Putamen (tissue), 1 donor: ENCODE data around the gene ZPLD1.

Source experiments
- DNase-seq: peaks from one replicate; pipeline ENCODE4 v3.0.0-alpha.2; 2016; ENCODE audit warnings: low spot score

ZPLD1 gene

DNA sequence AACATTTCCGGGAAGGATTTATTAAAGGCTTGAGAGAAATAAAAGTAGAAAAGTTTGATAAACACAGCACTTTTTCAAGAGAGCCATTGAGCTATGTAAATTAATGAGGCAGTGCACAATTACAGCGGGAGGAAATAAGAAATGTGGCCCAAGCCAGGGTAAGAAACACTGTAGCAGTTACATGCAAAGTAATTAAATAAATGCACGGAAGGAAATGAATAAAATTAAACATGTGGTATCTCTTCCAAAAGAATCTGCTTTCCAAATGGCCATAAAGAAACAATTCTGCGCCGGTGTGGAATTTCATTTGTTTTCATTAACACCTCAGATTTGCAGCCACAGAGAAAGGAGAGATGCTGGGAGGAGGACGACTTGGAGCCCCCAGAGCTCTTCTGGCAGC, 35.3 kb downstream of the ZPLD1 start:
- no peak for DNase-seq

DNA sequence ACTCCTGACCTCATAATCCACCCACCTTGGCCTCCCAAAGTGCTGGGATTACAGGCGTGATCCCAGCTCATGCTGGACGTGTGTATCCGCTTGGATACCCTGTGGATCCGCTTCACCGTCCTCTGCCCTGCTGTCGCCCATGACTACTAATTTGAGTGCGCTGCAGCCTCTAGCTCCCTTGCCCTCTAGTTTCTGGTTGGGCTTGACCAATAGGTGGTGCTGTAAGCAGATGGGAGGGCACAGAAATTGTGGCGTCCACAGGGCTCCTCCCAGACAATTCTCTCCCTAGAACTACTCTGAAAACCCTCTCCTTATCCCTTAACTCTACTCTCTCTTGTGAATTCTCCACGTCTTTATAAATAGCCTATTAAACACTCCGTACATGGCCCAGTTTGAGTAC, 36.2 kb downstream of the ZPLD1 start:
- DNase-seq, result no peak

DNA sequence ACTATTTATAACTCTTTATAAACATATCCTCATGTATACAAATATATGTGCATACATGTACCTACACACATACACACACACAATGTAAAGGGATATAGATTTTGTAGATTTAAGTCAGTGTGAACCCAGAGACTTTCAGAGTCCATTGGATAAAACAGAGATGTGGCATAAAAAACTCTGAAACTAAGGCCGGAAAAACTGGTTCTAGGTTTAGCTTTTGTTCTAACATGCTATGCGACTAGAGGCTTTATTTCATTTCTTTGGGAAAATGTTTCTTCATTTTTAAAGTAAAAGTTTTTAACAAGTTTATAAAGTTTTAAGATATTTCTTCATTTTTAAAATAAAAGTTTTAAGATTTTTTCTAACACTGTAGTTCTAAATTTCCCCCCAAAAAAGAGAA, 36.7 kb downstream of the ZPLD1 start:
- DNase-seq, result no peak

DNA sequence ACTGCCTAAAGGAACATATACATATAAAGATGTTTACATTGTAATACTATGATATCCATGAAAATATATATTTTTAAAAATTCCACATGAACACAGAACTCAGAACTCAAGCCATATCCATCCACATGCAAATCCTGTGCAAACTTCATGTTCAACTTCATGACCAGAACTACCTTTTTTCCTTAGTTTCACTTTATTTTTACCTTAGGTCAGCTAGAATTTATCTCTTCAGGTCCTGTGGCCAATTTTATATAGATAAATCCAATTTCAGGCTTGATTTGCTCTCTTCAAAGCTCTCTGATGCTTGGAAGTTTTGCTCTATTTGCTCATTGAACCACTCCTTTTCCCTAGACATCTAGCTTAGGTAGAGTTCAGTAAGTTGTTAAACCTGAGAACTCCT, 38.8 kb downstream of the ZPLD1 start:
- no peak for DNase-seq

DNA sequence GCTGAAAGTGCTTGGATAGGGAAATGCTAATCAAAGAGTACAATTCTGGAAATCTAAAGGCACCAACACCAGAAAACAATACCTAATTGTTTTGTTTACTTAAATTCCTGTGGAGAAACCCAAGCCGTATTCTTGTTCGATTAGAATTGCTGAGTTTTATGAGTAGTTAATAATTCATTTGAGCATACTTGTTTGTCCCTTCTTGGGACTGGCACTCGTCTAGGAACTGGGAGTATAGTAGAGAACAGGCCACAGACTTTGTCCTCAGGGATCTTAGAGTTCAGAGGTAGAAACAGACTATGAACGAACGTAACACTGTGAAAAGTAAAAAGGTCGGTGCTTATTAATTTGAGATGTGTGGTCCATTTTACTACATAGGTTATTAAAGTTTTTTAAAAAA, 39.4 kb downstream of the ZPLD1 start:
- DNase-seq, result no peak

DNA sequence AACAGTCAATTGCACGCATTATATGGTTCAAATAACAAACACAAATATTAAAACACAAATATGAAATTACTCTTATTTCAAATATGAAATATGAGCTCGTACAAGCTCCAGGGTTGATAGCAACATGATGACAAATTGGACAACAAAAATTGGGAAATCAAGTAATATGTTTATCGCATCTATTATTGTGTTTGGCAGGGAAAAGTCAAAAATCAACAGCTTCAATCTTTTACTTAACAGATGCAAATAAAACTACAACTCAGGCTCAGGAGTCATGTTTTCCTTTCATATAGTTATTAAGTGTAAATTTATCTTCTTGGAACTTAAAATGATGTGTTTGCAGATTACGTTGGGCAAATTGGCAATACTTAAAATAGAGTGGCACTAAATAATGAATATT, 41.4 kb downstream of the ZPLD1 start:
- DNase-seq, result no peak

DNA sequence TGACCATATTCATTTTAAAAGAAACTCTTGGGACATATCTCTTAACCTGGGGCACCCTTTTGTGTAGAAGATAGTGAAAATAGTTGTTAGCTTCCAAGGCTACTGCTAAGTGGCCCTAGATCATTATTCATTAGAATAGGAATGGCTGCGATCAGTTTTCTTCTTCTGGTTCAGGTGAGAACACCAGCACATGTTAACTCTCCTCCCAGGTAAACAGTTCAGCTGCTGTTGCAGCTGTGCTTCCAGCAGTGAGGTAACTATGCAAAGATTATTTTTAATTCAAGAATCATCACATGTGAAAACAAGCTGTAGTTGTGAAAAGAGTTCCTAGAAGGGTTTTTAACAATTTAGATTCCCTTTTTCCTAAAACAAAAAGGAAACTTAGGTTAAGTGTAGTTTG, 43.3 kb downstream of the ZPLD1 start:
- DNase-seq, result no peak

DNA sequence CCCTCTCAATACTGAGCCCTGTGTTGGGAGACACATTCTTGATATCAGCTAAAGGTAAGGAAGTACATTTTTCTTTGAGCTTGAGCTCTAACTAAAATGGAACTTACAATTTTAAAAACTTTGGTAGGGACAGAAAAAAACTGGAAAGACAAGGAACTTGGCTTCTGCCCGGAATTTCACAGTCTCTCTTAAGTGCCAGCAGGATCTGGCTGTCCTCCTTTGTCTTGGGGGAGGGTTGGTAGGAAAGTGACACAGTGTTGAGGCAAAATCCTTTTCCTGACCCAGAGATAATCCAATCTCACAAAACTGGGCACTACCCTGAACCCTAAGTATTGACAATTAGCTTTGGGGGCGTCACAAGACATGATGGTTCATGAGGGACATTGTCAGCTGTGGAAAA, 45.3 kb downstream of the ZPLD1 start:
- DNase-seq, result no peak

DNA sequence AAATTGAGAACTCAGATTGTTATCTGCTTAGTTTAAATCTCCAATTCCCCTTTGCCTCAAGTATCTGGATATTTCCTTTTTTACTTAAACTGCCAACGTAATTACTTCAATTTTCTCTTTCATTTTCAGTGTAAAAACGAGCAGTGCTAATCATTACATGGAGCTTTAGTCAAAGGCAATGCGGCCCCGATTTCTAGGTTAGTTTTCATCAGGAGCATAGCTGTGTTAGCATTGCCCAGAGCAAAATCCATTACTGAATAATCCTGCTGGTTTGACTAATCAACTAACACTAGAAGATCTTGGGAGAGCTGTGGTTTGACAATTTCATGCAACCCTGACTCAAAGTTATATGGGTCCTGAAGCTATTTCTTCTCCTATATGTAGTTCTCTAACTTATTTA, 46.2 kb downstream of the ZPLD1 start:
- no peak for DNase-seq

DNA sequence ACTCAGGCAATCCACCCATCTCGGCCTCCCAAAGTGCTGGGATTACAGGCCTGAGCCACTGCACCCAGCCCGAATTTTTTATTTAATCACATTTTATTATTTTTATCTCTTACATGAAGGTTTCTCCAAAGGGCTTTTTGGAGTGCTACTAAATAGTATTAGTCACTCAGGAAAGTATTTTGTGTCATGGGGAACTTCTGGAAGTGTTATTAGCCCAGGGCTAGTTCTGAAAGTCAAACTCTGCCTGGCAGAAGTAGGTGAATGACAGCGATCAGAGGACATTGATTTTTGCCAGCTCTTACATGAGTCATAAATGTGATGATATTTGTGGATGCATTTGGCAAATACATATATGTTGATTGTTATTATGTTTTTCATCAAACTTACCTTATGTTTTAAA, 48.7 kb downstream of the ZPLD1 start:
- DNase-seq, result no peak

DNA sequence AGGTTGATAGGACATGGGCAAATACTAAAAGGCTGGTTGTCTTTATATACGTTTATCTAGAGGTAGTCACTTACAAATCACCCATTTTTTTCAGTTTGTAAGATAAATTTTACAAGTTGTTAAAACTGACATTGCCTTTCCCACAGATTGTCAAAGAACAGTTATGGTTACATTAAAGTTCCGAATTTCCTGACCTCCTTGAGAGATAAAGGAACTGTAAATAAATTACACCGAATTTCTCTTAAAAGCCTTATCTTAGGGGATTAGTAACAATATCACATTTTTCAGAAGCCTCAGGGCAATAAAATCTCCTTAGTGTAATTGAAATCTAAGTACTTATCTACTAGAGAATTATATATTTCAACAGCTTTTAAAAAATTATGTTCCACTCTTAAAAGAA, 49.5 kb downstream of the ZPLD1 start:
- DNase-seq, result no peak

DNA sequence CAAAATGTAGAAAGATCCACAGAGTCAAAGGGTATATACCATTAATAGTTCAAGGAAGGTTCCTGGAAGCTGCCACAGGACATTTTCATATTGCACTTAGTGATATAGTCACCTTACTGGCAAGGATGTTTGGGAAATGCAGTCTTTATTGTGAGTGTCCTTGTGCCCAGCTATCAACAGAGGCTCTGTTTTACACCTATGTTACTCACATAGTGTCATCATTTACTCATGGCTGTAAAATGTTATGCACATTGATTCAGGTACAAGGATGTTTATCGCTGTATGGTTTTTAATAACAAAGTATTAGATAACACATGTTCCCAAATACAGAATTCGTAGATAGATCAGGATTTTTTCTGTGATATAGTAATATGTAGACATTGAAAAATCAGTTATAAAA, 50.9 kb downstream of the ZPLD1 start:
- no peak for DNase-seq

DNA sequence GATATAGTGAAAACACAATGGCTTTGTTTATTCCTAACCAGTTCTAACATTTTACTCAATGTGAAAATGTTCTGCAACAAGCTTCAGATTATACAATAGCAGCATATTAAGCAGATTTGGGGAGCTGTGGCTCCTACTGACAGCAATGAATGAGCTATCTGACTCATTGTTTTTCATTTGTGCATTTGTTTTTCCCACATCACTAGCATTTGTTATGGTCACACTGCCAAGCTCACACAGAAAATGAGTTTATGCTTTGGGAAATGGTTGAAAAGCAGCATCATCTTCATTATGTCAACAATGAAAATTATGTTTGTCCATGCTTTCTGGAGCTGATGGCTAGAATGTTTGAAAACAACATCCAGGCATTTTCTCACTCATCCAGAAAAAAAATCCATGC, 53.5 kb downstream of the ZPLD1 start:
- no peak for DNase-seq

DNA sequence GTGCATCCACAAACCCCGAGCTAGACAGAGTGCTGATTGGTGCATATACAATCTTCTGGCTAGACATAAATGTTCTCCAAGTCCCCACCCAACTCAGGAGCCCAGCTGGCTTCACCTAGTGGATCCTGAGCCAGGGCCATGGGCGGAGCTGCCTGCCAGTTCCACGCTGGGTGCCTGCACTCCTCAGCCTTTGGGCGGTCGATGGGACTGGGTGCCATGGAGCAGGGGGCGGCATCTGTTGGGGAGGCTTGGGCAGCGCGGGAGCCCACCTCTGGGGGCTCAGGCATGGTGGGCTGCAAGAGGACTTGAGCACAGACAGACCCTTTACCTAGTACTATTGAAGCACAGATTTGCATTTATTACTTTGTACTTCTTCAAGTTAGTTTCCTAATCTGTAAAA, 57.5 kb downstream of the ZPLD1 start:
- DNase-seq, result no peak

DNA sequence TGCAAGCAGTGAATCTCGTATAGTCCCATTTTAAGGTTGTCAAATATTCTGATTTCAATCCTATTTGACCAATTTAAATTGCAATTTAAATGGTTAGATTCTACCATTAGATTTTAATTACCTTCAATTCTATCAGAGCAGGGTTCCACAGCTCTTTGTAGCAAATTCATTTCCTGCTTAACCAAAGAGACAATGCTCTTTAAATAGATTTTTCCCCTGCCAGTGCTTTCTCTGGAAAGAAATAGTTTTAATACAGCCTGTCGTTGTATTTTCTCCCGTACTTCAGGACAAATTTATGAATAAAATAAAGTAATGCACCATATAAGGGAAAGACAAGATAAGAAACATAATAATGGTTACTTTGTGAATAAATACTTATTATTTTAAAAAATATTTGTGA, 62.8 kb downstream of the ZPLD1 start:
- DNase-seq, result no peak

DNA sequence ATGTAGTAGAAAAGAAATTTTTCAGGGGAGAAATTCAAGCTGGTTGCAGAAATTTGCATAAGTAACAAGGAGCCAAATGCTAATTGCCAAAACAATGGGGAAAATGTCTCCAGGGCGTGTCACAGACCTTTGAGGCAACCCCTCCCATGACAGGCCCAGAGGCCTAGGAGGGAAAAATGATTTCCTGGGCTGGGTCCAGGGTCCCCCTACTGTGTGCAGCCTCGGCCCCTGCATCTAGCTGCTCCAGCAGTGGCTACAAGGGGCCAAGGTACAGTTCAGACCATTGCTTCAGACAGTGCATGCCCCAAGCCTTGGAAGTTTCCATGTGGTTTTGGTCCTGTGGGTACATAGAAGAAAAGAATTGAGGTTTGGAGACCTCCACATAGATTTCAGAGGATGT, 70.7 kb downstream of the ZPLD1 start:
- DNase-seq, result no peak

DNA sequence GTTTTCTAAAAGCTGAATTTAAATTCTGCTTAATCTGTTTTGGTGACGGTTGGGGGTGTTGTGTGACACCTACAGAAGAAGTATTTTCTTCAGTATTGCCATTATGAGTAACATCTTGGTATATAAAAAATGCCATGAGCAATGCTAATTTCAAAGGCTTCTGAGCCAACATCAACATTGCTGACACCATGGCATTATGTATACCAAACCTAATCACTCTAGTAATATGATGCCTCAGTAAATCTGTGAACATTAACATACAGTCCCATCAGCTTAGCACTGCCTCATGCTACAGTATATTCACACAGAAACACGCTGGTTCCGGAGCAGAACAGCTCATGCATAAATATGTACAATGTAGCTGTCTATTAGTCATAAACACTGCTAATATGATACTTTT, 75.8 kb downstream of the ZPLD1 start:
- no peak for DNase-seq

DNA sequence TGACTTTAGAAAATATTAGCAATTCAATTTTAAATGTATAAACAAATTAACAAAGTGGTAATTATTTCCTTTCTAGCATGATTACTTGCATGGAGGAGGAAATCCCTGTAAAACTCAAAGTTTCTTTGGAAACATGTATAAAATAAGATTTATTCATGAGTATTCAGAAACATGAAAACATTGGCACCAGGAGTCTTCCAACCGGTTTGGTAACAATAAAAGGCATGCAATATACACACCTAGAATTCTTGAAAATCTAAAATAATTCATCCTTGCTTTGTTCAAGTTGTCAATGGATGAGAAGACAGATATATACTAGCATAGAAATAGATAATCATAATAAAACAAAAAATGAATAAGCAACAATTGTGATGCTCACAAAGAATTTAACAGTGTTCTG, 76.4 kb downstream of the ZPLD1 start:
- no peak for DNase-seq

DNA sequence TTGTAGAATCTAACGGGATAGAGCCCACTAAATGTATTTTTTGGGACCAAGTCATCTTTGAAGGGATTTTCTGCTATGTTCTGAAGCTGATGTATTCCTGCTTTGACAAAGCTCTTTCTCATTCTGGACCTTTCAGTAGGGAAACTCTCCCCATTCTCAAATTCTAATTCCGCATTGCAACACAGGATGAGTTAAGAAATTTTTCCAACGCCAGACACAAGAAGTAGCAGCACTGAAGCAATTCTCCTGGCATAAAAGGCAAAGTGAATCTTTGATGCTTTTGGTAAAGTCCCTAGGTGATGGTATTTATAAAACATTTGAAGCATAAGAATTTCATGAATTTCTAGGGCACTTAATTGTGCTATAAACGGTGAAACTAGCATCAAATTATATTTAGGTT, 76.8 kb downstream of the ZPLD1 start:
- DNase-seq, result no peak

DNA sequence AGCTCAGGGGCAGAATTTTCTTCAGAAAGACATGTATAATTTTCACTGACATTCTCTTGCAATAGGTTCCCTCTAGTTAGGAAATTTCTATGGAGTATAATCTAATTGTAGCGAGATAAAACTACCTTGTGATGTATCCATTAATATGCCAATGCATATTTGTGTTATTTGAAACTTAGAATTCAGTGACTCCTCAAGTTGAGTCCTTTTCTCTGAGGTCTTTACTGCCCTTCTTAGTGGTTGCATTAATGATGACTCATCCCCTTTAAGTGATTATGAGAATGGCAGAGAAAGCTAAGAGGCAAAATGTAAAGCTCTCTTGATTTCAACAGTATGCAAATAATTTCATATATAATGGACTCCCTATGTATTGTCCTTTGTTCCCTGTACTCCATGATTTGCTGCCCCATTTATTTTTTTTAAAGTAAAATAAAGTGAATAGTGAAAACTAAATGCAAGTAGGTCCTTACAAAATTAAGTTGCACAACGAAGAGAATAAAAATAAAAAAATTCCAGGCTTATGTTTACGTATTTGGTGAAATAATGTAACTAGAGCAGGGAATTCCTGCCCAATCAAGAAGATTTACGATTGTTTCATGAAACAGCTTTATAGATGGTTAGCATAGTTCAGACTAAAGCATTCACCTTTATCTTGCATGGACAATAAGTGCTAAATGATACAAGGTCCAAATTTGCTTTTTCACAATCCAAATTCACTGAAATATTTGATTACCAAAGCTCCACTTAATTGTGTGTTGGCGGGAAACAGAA, 78.1 kb downstream of the ZPLD1 start:
- DNase-seq, result no peak

DNA sequence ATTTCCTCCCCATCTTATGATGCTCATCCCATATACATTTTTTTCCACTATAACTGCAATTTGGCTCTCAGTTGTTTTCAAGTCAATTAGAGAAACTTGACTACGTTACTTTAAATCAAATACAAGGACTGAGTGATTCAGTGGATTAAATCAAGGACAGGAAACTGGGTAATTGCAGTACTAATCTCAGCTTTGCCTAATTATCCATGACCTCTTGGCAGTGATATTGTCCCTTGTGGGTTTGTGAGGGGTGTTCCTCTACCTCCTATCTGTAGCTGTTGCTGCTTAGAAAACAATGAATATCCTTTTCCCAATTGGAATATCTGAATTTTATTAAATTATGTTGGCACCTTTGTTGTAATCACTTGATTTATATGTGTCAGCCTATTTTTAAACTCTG, 79.4 kb downstream of the ZPLD1 start:
- DNase-seq, result no peak

DNA sequence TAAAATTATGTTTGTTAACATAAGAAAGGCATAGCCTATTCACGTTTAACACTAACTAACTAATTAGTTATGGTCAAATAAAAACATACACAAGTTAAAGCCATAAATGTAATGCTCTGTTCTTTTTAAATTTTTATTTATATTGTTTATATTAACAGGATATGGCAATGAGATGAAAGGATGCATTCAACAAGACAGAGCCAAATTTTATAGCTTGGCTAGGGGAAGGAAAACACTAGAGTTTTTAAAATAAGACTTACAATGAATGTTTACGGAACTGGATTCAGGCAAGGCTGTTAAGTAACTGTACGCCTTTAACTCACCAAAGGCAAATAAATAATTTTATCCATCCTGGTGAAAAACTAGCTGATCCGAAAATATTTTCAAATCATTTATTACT, 86.4 kb downstream of the ZPLD1 start:
- DNase-seq, result no peak

DNA sequence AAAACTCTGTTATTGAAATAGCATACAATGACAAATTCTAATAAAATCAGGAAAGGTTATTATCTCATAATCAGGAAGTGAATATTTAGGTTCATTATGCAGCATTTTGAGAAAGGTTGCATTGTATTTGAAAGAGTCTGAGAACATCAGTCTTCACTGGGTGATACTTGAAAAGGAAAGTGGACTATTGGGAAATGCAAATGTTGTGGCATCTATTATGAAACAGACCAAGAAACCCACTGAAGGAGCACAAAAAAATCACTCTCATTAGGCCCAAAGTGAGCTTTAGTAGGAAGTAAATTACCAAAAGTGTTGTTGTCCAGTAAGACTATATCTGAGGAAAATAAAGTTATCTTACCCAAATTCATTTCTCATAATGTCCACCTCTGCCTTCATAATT, 90.8 kb downstream of the ZPLD1 start:
- DNase-seq, result no peak

DNA sequence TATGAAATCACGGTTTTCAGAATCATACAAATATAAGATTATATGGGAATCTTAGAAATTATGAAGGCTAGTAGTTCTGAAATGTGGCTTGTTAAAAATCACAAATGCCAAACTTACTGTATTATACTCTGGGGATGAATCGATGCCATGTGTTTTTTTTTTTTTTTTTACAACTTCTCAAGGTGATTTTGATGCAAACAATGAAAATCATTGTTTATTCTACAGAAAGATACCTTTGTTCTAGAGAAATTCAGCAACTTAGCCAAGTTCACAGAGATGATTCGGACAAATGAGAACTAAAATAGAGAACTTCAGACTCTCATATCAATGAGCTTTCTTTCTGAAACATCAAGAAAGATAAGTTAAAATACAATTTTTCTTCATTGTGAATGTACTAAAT, 92.0 kb downstream of the ZPLD1 start:
- DNase-seq, result no peak

DNA sequence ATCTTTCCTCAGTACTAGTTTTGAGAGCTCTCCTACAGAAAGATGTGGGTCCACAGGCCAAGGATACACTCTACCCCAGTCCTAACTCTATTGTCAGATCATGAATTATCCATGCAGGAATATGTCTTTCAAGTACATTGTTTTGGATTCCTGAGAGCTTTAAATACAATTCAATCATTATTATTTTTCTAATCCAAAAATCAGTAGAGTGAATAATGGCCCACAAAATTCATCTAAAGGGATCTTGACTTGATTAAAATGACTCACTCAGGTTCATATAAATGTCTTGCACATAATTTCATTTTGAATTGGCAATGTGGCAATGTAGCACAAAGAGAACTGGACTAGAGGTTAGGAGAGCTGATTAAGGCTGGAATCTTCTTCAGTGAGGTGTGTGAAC, 93.9 kb downstream of the ZPLD1 start:
- no peak for DNase-seq
